HepG2 (cell line): ENCODE measurements around the gene ZBED1. TPM values are rescaled to one million over a fixed set of nuclear protein-coding genes. Genes with fewer than 3 reads are reported as not detected.

Source experiments
- ATAC-seq: fragments of 200-7000 bp; cut with Tn5 transposase; 3 replicates; pipeline ENCODE4 v1.9.1; 2020; ENCODE audit warnings: mild to moderate bottlenecking, moderate library complexity
- BruUV-seq: library from RNA; stranded (reverse); fragments of 400-500 nt; replicated peaks from 2 replicates; lab custom pipeline; 2021; lab: Mats Ljungman, UMichigan
- CTCF ChIA-PET: fragments of 300-600 bp; formaldehyde crosslinking; extraction: SDS; loops from one replicate; lab custom pipeline; 2021; ENCODE audit warnings: low total read pairs, inconsistent platforms, low intra/inter-chr PET ratio; lab: Yijun Ruan, JAX
- POLR2A ChIA-PET: fragments of 350-600 bp; sonication (Branson Sonifier 250); formaldehyde crosslinking; loops from one replicate; lab custom pipeline; 2020; ENCODE audit warnings: antibody characterized with exemption, inconsistent platforms; lab: Yijun Ruan, JAX
- DNase-seq: peaks from one replicate; pipeline ENCODE4 v3.0.0-alpha.2; 2015; ENCODE audit warnings: low spot score
- FAIRE-seq: peaks from 3 replicates; lab custom pipeline; 2011; peaks lifted over from hg19 to GRCh38; lab: Jason Lieb, UNC
- H2AFZ ChIP-seq: one replicate; pipeline ENCODE4 v1.6.1; 2011; ENCODE audit warnings: low read length, inconsistent platforms
- H3K27ac ChIP-seq: fragments of 300-600 bp; 3 replicates; pipeline ENCODE4 v1.8.0; 2011; ENCODE audit warnings: mixed run types, mild to moderate bottlenecking, mixed read lengths, low read length, inconsistent platforms; ENCODE audit not compliant: insufficient read depth; ENCODE audit errors: extremely low read length
- H3K27me3 ChIP-seq, 2 experiments: fragments of 200-600 bp in 1 of 2; 2 replicates in 1 of 2; 3 replicates in 1 of 2; pipeline versions ENCODE4 v1.6.0 to v1.8.0; 2011; ENCODE audit warnings: low read length in 2 of 2, mild to moderate bottlenecking in 2 of 2, moderate library complexity in 2 of 2, inconsistent platforms in 1 of 2; ENCODE audit not compliant: insufficient read depth in 2 of 2, control insufficient read depth in 1 of 2
- H3K36me3 ChIP-seq, 2 experiments: fragments of 200-600 bp in 1 of 2; replicated peaks in 1 of 2; 2 replicates in 1 of 2; 3 replicates in 1 of 2; pipeline versions ENCODE4 v1.5.1 to v1.8.0; 2011; ENCODE audit warnings: low read length in 2 of 2, inconsistent platforms in 1 of 2; ENCODE audit not compliant: insufficient read depth in 2 of 2, control insufficient read depth in 1 of 2
- H3K4me1 ChIP-seq: 2 replicates; pipeline ENCODE4 v1.5.1; 2012; ENCODE audit warnings: low read length, inconsistent platforms; ENCODE audit not compliant: insufficient read depth
- H3K4me2 ChIP-seq: 2 replicates; pipeline ENCODE4 v1.6.0; 2011; ENCODE audit warnings: low read depth, low read length, inconsistent platforms
- H3K4me3 ChIP-seq, 3 experiments: fragments of 200-600 bp in 1 of 3; sonication (generic), shearing (Covaris generic) in 1 of 3; replicated peaks in 1 of 3; 2 replicates each; pipeline ENCODE4 v1.5.1; 2011 to 2016; ENCODE audit warnings: low read length in 3 of 3, inconsistent platforms in 2 of 3, low read depth in 2 of 3, mild to moderate bottlenecking in 2 of 3, control low read depth in 1 of 3, mixed read lengths in 1 of 3; ENCODE audit not compliant: insufficient read depth in 1 of 3
- H3K79me2 ChIP-seq: one replicate; pipeline ENCODE4 v1.6.1; 2011; ENCODE audit warnings: low read length, inconsistent platforms; ENCODE audit not compliant: insufficient read depth
- H3K9ac ChIP-seq: 2 replicates; pipeline ENCODE4 v1.6.0; 2011; ENCODE audit warnings: mild to moderate bottlenecking, low read depth, low read length, inconsistent platforms; ENCODE audit not compliant: insufficient read depth
- H3K9me3 ChIP-seq: 2 replicates; pipeline ENCODE4 v1.5.1; 2012; ENCODE audit warnings: mild to moderate bottlenecking, low read length
- H4K20me1 ChIP-seq: 2 replicates; pipeline ENCODE4 v1.6.0; 2011; ENCODE audit warnings: inconsistent platforms, mild to moderate bottlenecking, low read length, moderate library complexity; ENCODE audit not compliant: insufficient read depth
- BORCS8-MEF2B ChIP-seq: sonication (generic); formaldehyde crosslinking; IDR thresholded peaks from 2 replicates; pipeline ENCODE4 v1.8.0; 2022; ENCODE audit warnings: mild to moderate bottlenecking, missing genetic modification reagents
- KAT7 ChIP-seq: IDR thresholded peaks from 2 replicates; pipeline ENCODE4 v1.6.1; 2018; ENCODE audit warnings: borderline replicate concordance, missing compliant biosample characterization
- NR0B2 ChIP-seq: sonication (generic); formaldehyde crosslinking; IDR thresholded peaks from 2 replicates; pipeline ENCODE4 v1.4.0; 2020; ENCODE audit warnings: mild to moderate bottlenecking, missing genetic modification reagents
- NR2F6 ChIP-seq, 2 experiments: IDR thresholded peaks; 2 replicates each; pipeline ENCODE4 v1.6.1; 2016; ENCODE audit warnings: antibody characterized with exemption in 1 of 2, mild to moderate bottlenecking in 1 of 2
- PRMT3 ChIP-seq: sonication (generic); formaldehyde crosslinking; IDR thresholded peaks from 2 replicates; pipeline ENCODE4 v1.8.1; 2022; ENCODE audit warnings: low read depth, mild to moderate bottlenecking, moderate library complexity, missing genetic modification reagents, borderline replicate concordance
- STAT6 ChIP-seq: sonication (generic); formaldehyde crosslinking; IDR thresholded peaks from 2 replicates; pipeline ENCODE4 v1.4.0; 2020; ENCODE audit warnings: missing genetic modification reagents, mild to moderate bottlenecking, borderline replicate concordance
- TARDBP ChIP-seq: sonication (generic); formaldehyde crosslinking; IDR thresholded peaks from 2 replicates; pipeline ENCODE4 v1.8.0; 2022; ENCODE audit warnings: mild to moderate bottlenecking, missing genetic modification reagents
- THAP9 ChIP-seq: sonication (generic); formaldehyde crosslinking; IDR thresholded peaks from 2 replicates; pipeline ENCODE4; 2020; ENCODE audit warnings: missing genetic modification reagents, mild to moderate bottlenecking, borderline replicate concordance
- ZNF574 ChIP-seq: sonication (generic); formaldehyde crosslinking; IDR thresholded peaks from 2 replicates; pipeline ENCODE4 v1.4.0; 2020; ENCODE audit warnings: missing genetic modification reagents
- ZNF747 ChIP-seq: sonication (generic); formaldehyde crosslinking; IDR thresholded peaks from 2 replicates; pipeline ENCODE4 v1.8.1; 2023; ENCODE audit warnings: missing genetic modification reagents, mild to moderate bottlenecking, borderline replicate concordance
- ZNF761 ChIP-seq: sonication (generic); formaldehyde crosslinking; conservative IDR thresholded peaks from 2 replicates; pipeline ENCODE4 v1.4.0; 2020; ENCODE audit warnings: mild to moderate bottlenecking, missing genetic modification reagents
- ZNF782 ChIP-seq: sonication (generic); formaldehyde crosslinking; IDR thresholded peaks from 2 replicates; pipeline ENCODE4 v1.4.0; 2020; ENCODE audit warnings: missing genetic modification reagents, mild to moderate bottlenecking, borderline replicate concordance
- WGBS: methylation state at CpG from one replicate; pipeline ENCODE4 v1.1.6; 2017; ENCODE audit warnings: low lambda C conversion rate; 5-methylcytosine and 5-hydroxymethylcytosine counted together
- in situ Hi-C: cut with HindIII; loops from 2 replicates; pipeline ENCODE4 v1.10.0; 2017; ENCODE audit warnings: low pct_unique_long_range_greater_than_20kb; ENCODE audit not compliant: extremely low pct_ligation_motif_present
- intact Hi-C: fragments of 100-400 bp; cut with micrococcal nuclease; formaldehyde crosslinking; loops from one replicate; pipeline ENCODE4 v1.10.0; 2022; ENCODE audit not compliant: unreplicated experiment
- polyA plus RNA-seq, 8 experiments: library from polyadenylated mRNA; depleted of rRNA in 3 of 8; stranded (reverse) in 7 of 8; unstranded in 1 of 8; fragments of >200 nt; fragmentation: Illumina TruSeq in 4 of 8; extraction: Trizol in 4 of 8; gene quantifications; 2 replicates each; pipeline versions ENCODE4 v1.2.1 to v1.2.3, GENCODE V29; 2011 to 2016; ENCODE audit warnings: low read depth in 4 of 8, missing spikeins in 1 of 8, mixed read lengths in 1 of 8; ENCODE audit not compliant: insufficient read depth in 1 of 8
- total RNA-seq, 5 experiments: library from RNA; depleted of rRNA; stranded (reverse); fragments of >200 nt; fragmentation: Illumina TruSeq; extraction: Trizol; gene quantifications; 2 replicates each; pipeline ENCODE4 v1.2.3, GENCODE V29; 2016; ENCODE audit warnings: low read depth in 1 of 5

ZBED1 gene
- total and polyA plus RNA-seq, 2 of the 13 experiments (the other 11 are each of a cell fraction or from before 2014, with no cell fraction given), result 20.0 to 29.8 TPM

- no peak for TF ChIP-seq NR2F6 (IDR thresholded peaks at IDR 0.05)
- no peak for TF ChIP-seq NR2F6 (CRISPR knock-in tag; IDR thresholded peaks at IDR 0.05)
- no peak for TF ChIP-seq ZNF782 (CRISPR knock-in tag)
- no peak for TF ChIP-seq ZNF574 (CRISPR knock-in tag)
- TF ChIP-seq STAT6 (CRISPR knock-in tag), result no peak
- no peak for TF ChIP-seq PRMT3 (CRISPR knock-in tag)
- TF ChIP-seq, all 625 proteins: peak for 0
Measured at GRCh38 chrX:2464677-2465166, 36.1 kb downstream of the ZBED1 start (continued).

GRCh38 chrX:2463973-2464676, 36.7 kb downstream of the ZBED1 start:
- POLR2A ChIA-PET, result no interaction called here
- DNase-seq (no peak), FAIRE-seq (no peak), ATAC-seq (no peak)
- no TSS peak for BruUV-seq
- Histone ChIP-seq H3K79me2 (peaks cover 22% of the 10 kb centered on the region), H3K9ac (no peak overlapping the region), H3K27ac (no peak overlapping the region), H3K36me3 (no peaks in the 10 kb centered on the region), H2AFZ (no peak overlapping the region), H3K27me3 (no peaks in the 10 kb centered on the region), H3K4me2 (no peak overlapping the region), H3K4me1 (peaks cover 27% of the 10 kb centered on the region), H3K4me3 (no peak overlapping the region), H4K20me1 (peaks cover 10% of the 10 kb centered on the region), H3K9me3 (no peaks in the 10 kb centered on the region)
- intact Hi-C loops (no loop called here), in situ Hi-C loops (no loop called here)
- WGBS, result 99% methylated on average over 25 of the region's 31 CpGs
- CTCF ChIA-PET, result no interaction called here
- no peak for TF ChIP-seq BORCS8-MEF2B (CRISPR knock-in tag)
- TF ChIP-seq NR0B2 (CRISPR knock-in tag), result no peak
- no peak for TF ChIP-seq THAP9
- no peak for TF ChIP-seq KAT7 (CRISPR knock-in tag)
- no peak for TF ChIP-seq TARDBP
- TF ChIP-seq ZNF747 (CRISPR knock-in tag), result no peak
- TF ChIP-seq ZNF761 (CRISPR knock-in tag), result no peak
